K562 (cell line): Measurements from ENCODE around the gene C1QL3. TPM values are rescaled to one million over a fixed set of nuclear protein-coding genes. Genes with fewer than 3 reads are reported as not detected.

Source experiments
- BACH1 ChIP-seq: fragments of 200-800 bp; sonication (Bioruptor generic); IDR thresholded peaks from 2 replicates; pipeline ENCODE4 v1.6.1; 2016; ENCODE audit warnings: missing genetic modification characterization, missing compliant biosample characterization
- E4F1 ChIP-seq: fragments of 250-450 bp; sonication (Bioruptor Pico); IDR thresholded peaks from 2 replicates; pipeline ENCODE4 v1.5.0; 2021; ENCODE audit warnings: mild to moderate bottlenecking, borderline replicate concordance
- NKRF ChIP-seq: fragments of 450-650 bp; IDR thresholded peaks from 2 replicates; pipeline ENCODE4 v1.6.1; 2016; ENCODE audit warnings: borderline replicate concordance
- PRDM10 ChIP-seq: fragments of 450-650 bp; IDR thresholded peaks from 2 replicates; pipeline ENCODE4 v1.6.1; 2018; ENCODE audit not compliant: partially characterized antibody
- polyA plus RNA-seq, 8 experiments: library from polyadenylated mRNA; depleted of rRNA in 4 of 8; stranded (reverse) in 5 of 8; unstranded in 3 of 8; fragments of >200 nt; fragmentation: Nextera tagmentation in 2 of 8; fragmentation: Illumina TruSeq in 1 of 8; extraction: Ambion mirVana in 2 of 8; extraction: Trizol in 1 of 8; gene quantifications; 2 replicates each; pipeline versions ENCODE4 v1.2.1 to v1.2.3, GENCODE V29; 2011 to 2014; ENCODE audit warnings: inconsistent platforms in 1 of 8, missing spikeins in 1 of 8
- total RNA-seq, 7 experiments: library from RNA; depleted of rRNA in 6 of 7; stranded (reverse); fragments of >200 nt in 6 of 7; fragmentation: Illumina TruSeq in 2 of 7; extraction: Trizol in 2 of 7; gene quantifications; 2 replicates each; pipeline versions ENCODE4 v1.2.1 to v1.2.3, GENCODE V29; 2011 to 2021; ENCODE audit warnings: low replicate concordance in 1 of 7

C1QL3 gene
- total and polyA plus RNA-seq, 9 of the 15 experiments (the other 6 are each of a cell fraction or from before 2014, with no cell fraction given): 0.28 to 0.37 TPM; not detected in 7

DNA sequence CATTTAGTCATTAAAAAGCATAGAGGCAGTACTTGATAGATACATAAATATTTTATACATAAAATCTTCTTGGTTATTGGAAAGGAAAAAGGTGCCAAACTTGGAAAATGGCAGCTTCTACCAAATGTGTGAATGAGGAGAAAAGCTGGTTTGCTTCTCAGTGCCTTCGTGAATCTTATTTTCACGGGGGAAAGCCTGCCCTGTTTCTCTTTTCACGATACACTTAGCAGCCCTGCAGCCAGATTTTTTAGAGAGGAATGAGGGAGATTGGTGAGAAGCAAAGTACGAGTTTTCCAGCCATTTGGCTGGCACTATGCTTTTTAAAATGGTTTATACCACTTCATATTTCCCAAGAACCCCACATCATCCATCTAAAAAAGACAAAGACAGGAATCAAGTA, 22.9 kb upstream of the C1QL3 start (continued):
- TF ChIP-seq E4F1 (CRISPR knock-in tag) (no peak), BACH1 (tag) (no peak), NKRF (no peak), PRDM10 (no peak)
